K562 (cell line): Measurements from ENCODE around the gene NCOR2. TPM values are rescaled to one million over a fixed set of nuclear protein-coding genes. Genes with fewer than 3 reads are reported as not detected.

Experiments used
- ADNP ChIP-seq: fragments of 200-800 bp; sonication (Bioruptor generic); IDR thresholded peaks from 2 replicates; pipeline ENCODE4 v1.6.1; 2016; ENCODE audit warnings: missing genetic modification characterization, missing compliant biosample characterization
- ARID3B ChIP-seq: fragments of 250-450 bp; sonication (Bioruptor Pico); IDR thresholded peaks from 2 replicates; pipeline ENCODE4 v1.4.0; 2020; ENCODE audit warnings: borderline replicate concordance
- MITF ChIP-seq: IDR thresholded peaks from 2 replicates; pipeline ENCODE4 v1.6.1; 2014; ENCODE audit warnings: antibody characterized with exemption
- NFYB ChIP-seq: IDR thresholded peaks from 2 replicates; pipeline ENCODE4 v1.6.1; 2011; ENCODE audit warnings: mild to moderate bottlenecking, moderate library complexity; ENCODE audit not compliant: insufficient read length; ENCODE audit errors: extremely low read depth
- POLR2B ChIP-seq: fragments of 450-650 bp; IDR thresholded peaks from 2 replicates; pipeline ENCODE4 v1.6.1; 2018; ENCODE audit warnings: low read depth; ENCODE audit not compliant: partially characterized antibody
- POLR2G ChIP-seq: fragments of 200-400 bp; formaldehyde crosslinking; IDR thresholded peaks from 2 replicates; pipeline ENCODE4 v1.6.1; 2017; ENCODE audit warnings: low read depth, mild to moderate bottlenecking, antibody characterized with exemption, low read length, moderate library complexity
- PRDM10 ChIP-seq: fragments of 450-650 bp; IDR thresholded peaks from 2 replicates; pipeline ENCODE4 v1.6.1; 2018; ENCODE audit not compliant: partially characterized antibody
- RAD51 ChIP-seq: fragments of 450-650 bp; IDR thresholded peaks from 2 replicates; pipeline ENCODE4 v1.7.1; 2016; ENCODE audit warnings: low read depth, mild to moderate bottlenecking, borderline replicate concordance
- RBM34 ChIP-seq: fragments of 200-400 bp; formaldehyde crosslinking; IDR thresholded peaks from 2 replicates; pipeline ENCODE4 v1.6.1; 2018; ENCODE audit warnings: low read length, borderline replicate concordance; ENCODE audit not compliant: insufficient read depth
- SOX6 ChIP-seq: fragments of 450-650 bp; IDR thresholded peaks from 2 replicates; pipeline ENCODE4 v1.6.1; 2014; ENCODE audit warnings: mild to moderate bottlenecking
- SRF ChIP-seq, 2 experiments: fragments of 250-450, 450-650 bp in 1 of 2; sonication (Bioruptor Pico) in 1 of 2; sonication (generic) in 1 of 2; formaldehyde crosslinking; IDR thresholded peaks; 2 replicates each; pipeline versions ENCODE4 v1.5.0 to v1.5.1; 2020 to 2022; ENCODE audit warnings: mild to moderate bottlenecking in 1 of 2, missing genetic modification reagents in 1 of 2
- SRSF9 ChIP-seq: fragments of 200-400 bp; formaldehyde crosslinking; IDR thresholded peaks from 2 replicates; pipeline ENCODE4 v1.6.1; 2017; ENCODE audit warnings: low read depth, low read length, borderline replicate concordance
- TFAM ChIP-seq: fragments of 250-450 bp; sonication (Bioruptor Pico); conservative IDR thresholded peaks from 2 replicates; pipeline ENCODE4 v1.5.0; 2021; ENCODE audit warnings: mild to moderate bottlenecking, moderate library complexity
- TFE3 ChIP-seq: fragments of 450-650 bp; formaldehyde crosslinking; IDR thresholded peaks from 2 replicates; pipeline ENCODE4 v1.4.0; 2020; ENCODE audit warnings: mild to moderate bottlenecking, mixed read lengths
- ZNF232 ChIP-seq: sonication (generic); formaldehyde crosslinking; IDR thresholded peaks from 2 replicates; pipeline ENCODE4 v1.8.0; 2022; ENCODE audit warnings: mild to moderate bottlenecking, missing genetic modification reagents
- ZNF589 ChIP-seq: fragments of 200-800 bp; sonication (Bioruptor generic); IDR thresholded peaks from 2 replicates; pipeline ENCODE4 v1.6.1; 2016; ENCODE audit warnings: low read depth, missing genetic modification characterization, missing compliant biosample characterization
- ZNF717 ChIP-seq: fragments of 250-450 bp; sonication (Bioruptor Pico); IDR thresholded peaks from 2 replicates; pipeline ENCODE4 v1.5.0; 2021
- polyA plus RNA-seq, 8 experiments: library from polyadenylated mRNA; depleted of rRNA in 4 of 8; stranded (reverse) in 5 of 8; unstranded in 3 of 8; fragments of >200 nt; fragmentation: Nextera tagmentation in 2 of 8; fragmentation: Illumina TruSeq in 1 of 8; extraction: Ambion mirVana in 2 of 8; extraction: Trizol in 1 of 8; gene quantifications; 2 replicates each; pipeline versions ENCODE4 v1.2.1 to v1.2.3, GENCODE V29; 2011 to 2014; ENCODE audit warnings: inconsistent platforms in 1 of 8, missing spikeins in 1 of 8
- total RNA-seq, 7 experiments: library from RNA; depleted of rRNA in 6 of 7; stranded (reverse); fragments of >200 nt in 6 of 7; fragmentation: Illumina TruSeq in 2 of 7; extraction: Trizol in 2 of 7; gene quantifications; 2 replicates each; pipeline versions ENCODE4 v1.2.1 to v1.2.3, GENCODE V29; 2011 to 2021; ENCODE audit warnings: low replicate concordance in 1 of 7

The NCOR2 gene
- total and polyA plus RNA-seq, 9 of the 15 experiments (the other 6 are each of a cell fraction or from before 2014, with no cell fraction given), result 0.18 to 126 (median 8.4) TPM

- TF ChIP-seq ARID3B (CRISPR knock-in tag) (no peak), PRDM10 (peak; percentile 87), SOX6 (0 out of 2 replicates have a peak, but pooled peaks have one; percentile 20), ZNF589 (CRISPR knock-in tag) (no peak), POLR2G (no peak), SRF (CRISPR knock-in tag; IDR thresholded peaks at IDR 0.05) (no peak), SRSF9 (no peak), NFYB (no peak), ZNF717 (CRISPR knock-in tag) (no peak), RBM34 (no peak), TFAM (CRISPR knock-in tag) (no peak), RAD51 (peak; percentile 75; the same call in 1 of the 2 replicates), ZNF232 (CRISPR knock-in tag) (no peak), ADNP (tag) (no peak), TFE3 (CRISPR knock-in tag) (peak; percentile 72; the same call in 1 of the 2 replicates), POLR2B (no peak), MITF (no peak)
Observed at GRCh38 chr12:124605883-124606774, 38.7 kb upstream of the NCOR2 start (continued).
